OCI-LY7 (cell line): ENCODE measurements around the gene CPXM1. TPM values are rescaled to one million over a fixed set of nuclear protein-coding genes. Genes with fewer than 3 reads are reported as not detected.

Experiments used
- BruUV-seq: library from RNA; stranded (reverse); fragments of 400-500 nt; replicated peaks from 2 replicates; lab custom pipeline; 2021; lab: Mats Ljungman, UMichigan
- CTCF ChIA-PET: fragments of 300-600 bp; sonication (Branson Sonifier 250); formaldehyde crosslinking; loops from one replicate; lab custom pipeline; 2022; ENCODE audit warnings: antibody characterized with exemption; ENCODE audit not compliant: unreplicated experiment; lab: Charles Lee
- POLR2A ChIA-PET: fragments of 300-600 bp; sonication (Branson Sonifier 250); formaldehyde crosslinking; loops from one replicate; lab custom pipeline; 2022; ENCODE audit warnings: antibody characterized with exemption; lab: Charles Lee
- DNase-seq: peaks from one replicate; pipeline ENCODE4 v3.0.0-alpha.2; 2015; ENCODE audit warnings: low spot score
- H2AFZ ChIP-seq: fragments of 200-600 bp; sonication (generic), shearing (Covaris generic); 2 replicates; pipeline ENCODE4 v1.6.1; 2014; ENCODE audit warnings: mild to moderate bottlenecking, antibody characterized with exemption, low read length, moderate library complexity
- H3K27ac ChIP-seq: fragments of 200-600 bp; sonication (generic); 2 replicates; pipeline ENCODE4 v1.5.1; 2014; ENCODE audit warnings: mixed run types, low read depth, mild to moderate bottlenecking, moderate library complexity, low read length, inconsistent platforms; ENCODE audit not compliant: poor library complexity, severe bottlenecking
- H3K36me3 ChIP-seq: fragments of 200-600 bp; sonication (generic); 2 replicates; pipeline ENCODE4 v1.6.1; 2014; ENCODE audit warnings: mild to moderate bottlenecking, antibody characterized with exemption, low read length, moderate library complexity, mixed read lengths; ENCODE audit not compliant: insufficient read depth
- H3K4me1 ChIP-seq: fragments of 200-600 bp; sonication (generic); 2 replicates; pipeline ENCODE4 v1.5.1; 2014; ENCODE audit warnings: mild to moderate bottlenecking, low read length; ENCODE audit not compliant: insufficient read depth, poor library complexity, severe bottlenecking
- H3K4me2 ChIP-seq: fragments of 200-600 bp; sonication (generic); 2 replicates; pipeline ENCODE4 v1.6.1; 2014; ENCODE audit warnings: mild to moderate bottlenecking, low read length
- H3K4me3 ChIP-seq: fragments of 200-600 bp; sonication (generic); 2 replicates; pipeline ENCODE4 v1.5.1; 2014; ENCODE audit warnings: mild to moderate bottlenecking, low read depth, low read length; ENCODE audit not compliant: poor library complexity, severe bottlenecking
- H3K79me2 ChIP-seq: fragments of 200-600 bp; sonication (generic); 2 replicates; pipeline ENCODE4 v1.6.1; 2016; ENCODE audit warnings: low read depth, mild to moderate bottlenecking, low read length, moderate library complexity, mixed read lengths; ENCODE audit not compliant: insufficient read depth
- H3K9me2 ChIP-seq: fragments of 200-600 bp; sonication (generic); 2 replicates; pipeline ENCODE4 v1.6.1; 2016; ENCODE audit warnings: mild to moderate bottlenecking, low read length, mixed read lengths; ENCODE audit not compliant: insufficient read depth
- H3K9me3 ChIP-seq: fragments of 200-600 bp; sonication (generic); 2 replicates; pipeline ENCODE4 v1.6.1; 2014; ENCODE audit warnings: mild to moderate bottlenecking, mixed run types, low read length, mixed read lengths
- H4K20me1 ChIP-seq: fragments of 200-600 bp; sonication (generic); 2 replicates; pipeline ENCODE4 v1.6.1; 2014; ENCODE audit warnings: mild to moderate bottlenecking, antibody characterized with exemption, low read length, moderate library complexity, mixed read lengths; ENCODE audit not compliant: insufficient read depth
- EZH2phosphoT487 ChIP-seq: fragments of 200-600 bp; sonication (generic); IDR thresholded peaks from 2 replicates; pipeline ENCODE4 v1.6.1; 2018; ENCODE audit warnings: low read depth, borderline replicate concordance, mild to moderate bottlenecking, mixed run types, antibody characterized with exemption, low read length, moderate library complexity, mixed read lengths
- intact Hi-C: fragments of 100-400 bp; cut with micrococcal nuclease; formaldehyde crosslinking; loops from one replicate; pipeline ENCODE4 v1.10.0; 2022; ENCODE audit not compliant: unreplicated experiment
- total RNA-seq, 2 experiments: library from RNA; depleted of rRNA in 1 of 2; stranded (reverse); fragments of >200 nt in 1 of 2; shearing (Covaris generic) in 1 of 2; gene quantifications; 2 replicates each; pipeline ENCODE4 v1.2.3, GENCODE V29; 2014 to 2022
- TF ChIP-seq, protein P1 (sequence below): fragments of 200-600 bp; sonication (generic); conservative IDR thresholded peaks from 2 replicates; pipeline ENCODE4 v1.5.1; 2014; ENCODE audit warnings: mild to moderate bottlenecking, antibody characterized with exemption, low read length, moderate library complexity, mixed read lengths

The CPXM1 gene
- total RNA-seq, 2 experiments from 2014 or later = not detected

DNA sequence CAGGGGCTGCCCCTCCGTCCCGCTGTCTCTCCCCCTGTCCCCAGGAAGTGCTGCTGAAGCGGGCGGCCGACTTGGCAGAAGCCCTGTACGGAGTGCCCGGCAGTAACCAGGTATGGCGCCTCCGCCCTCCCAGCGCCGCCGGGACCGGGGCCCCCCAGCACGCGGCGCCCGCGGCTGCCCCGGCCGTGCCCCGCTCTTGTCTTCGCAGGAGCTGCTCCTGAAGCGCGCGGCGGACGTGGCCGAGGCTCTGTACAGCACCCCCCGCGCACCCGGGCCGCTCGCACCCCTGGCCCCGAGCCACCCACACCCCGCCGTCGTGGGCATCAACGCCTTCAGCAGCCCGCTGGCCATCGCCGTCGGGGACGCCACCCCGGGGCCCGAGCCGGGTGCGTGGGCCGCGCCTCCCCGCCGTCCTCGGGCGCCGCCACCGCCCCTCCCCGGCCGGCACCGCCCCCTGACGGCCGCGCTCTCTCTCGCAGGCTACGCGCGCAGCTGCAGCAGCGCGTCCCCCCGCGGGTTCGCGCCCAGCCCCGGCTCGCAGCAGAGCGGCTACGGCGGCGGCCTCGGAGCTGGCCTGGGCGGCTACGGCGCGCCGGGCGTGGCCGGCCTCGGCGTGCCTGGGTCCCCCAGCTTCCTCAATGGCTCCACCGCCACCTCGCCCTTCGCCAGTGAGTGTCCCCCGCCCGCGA lies 48.4 kb downstream of the CPXM1 start:
- Histone ChIP-seq H3K9me2 (no peaks in the 10 kb centered on the region), H4K20me1 (no peaks in the 10 kb centered on the region), H3K4me1 (no peaks in the 10 kb centered on the region), H3K36me3 (no peaks in the 10 kb centered on the region), H3K9me3 (no peaks in the 10 kb centered on the region), H3K27ac (no peak overlapping the region), H3K4me3 (no peak overlapping the region), H3K4me2 (peak overlapping the region; percentile 52; the same call in 1 of the 2 replicates), H3K79me2 (no peaks in the 10 kb centered on the region), H2AFZ (no peak overlapping the region)
- BruUV-seq = no TSS peak
- ChIA-PET POLR2A (no interaction called here), CTCF (no interaction called here)
- DNase-seq = no peak
- intact Hi-C loops = no loop called here
- TF ChIP-seq, protein P1, sequence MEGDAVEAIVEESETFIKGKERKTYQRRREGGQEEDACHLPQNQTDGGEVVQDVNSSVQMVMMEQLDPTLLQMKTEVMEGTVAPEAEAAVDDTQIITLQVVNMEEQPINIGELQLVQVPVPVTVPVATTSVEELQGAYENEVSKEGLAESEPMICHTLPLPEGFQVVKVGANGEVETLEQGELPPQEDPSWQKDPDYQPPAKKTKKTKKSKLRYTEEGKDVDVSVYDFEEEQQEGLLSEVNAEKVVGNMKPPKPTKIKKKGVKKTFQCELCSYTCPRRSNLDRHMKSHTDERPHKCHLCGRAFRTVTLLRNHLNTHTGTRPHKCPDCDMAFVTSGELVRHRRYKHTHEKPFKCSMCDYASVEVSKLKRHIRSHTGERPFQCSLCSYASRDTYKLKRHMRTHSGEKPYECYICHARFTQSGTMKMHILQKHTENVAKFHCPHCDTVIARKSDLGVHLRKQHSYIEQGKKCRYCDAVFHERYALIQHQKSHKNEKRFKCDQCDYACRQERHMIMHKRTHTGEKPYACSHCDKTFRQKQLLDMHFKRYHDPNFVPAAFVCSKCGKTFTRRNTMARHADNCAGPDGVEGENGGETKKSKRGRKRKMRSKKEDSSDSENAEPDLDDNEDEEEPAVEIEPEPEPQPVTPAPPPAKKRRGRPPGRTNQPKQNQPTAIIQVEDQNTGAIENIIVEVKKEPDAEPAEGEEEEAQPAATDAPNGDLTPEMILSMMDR = no peak
- no peak for TF ChIP-seq EZH2phosphoT487

DNA sequence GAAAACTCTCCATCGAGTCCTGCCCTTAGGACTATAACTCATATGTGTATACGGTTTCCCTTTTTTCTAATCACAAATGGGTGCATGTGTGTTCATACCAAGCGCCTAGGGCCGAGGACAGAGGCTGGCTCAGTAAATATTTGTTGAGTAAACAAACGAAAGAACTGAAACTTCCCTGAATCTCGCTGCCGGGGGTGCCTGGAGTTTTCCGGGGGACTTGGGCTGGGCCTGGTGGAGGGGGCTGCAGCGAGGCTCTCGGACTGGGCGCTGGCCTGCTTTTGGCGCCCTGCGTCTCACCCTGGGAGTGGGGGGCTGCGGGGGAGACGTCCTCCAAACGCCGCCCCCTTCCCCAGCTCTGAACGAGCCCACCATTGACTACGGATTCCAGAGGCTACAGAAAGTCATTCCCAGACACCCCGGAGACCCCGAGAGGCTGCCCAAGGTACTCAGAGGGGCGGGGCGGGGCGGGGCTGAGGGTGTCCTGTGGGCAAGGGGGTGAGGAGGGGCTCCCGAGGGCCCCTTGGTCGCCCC lies 49.0 kb downstream of the CPXM1 start:
- H3K4me3 ChIP-seq = no peak overlapping the region
- intact Hi-C loops = no loop called here
- H3K4me2 ChIP-seq = no peak overlapping the region
- no peaks in the 10 kb centered on the region for H3K79me2 ChIP-seq
- DNase-seq = no peak
- no peak overlapping the region for H3K27ac ChIP-seq
- H3K9me2 ChIP-seq = no peaks in the 10 kb centered on the region
- CTCF ChIA-PET = no interaction called here
- no peak overlapping the region for H2AFZ ChIP-seq
- TF ChIP-seq, protein P1 = no peak
- no peak for TF ChIP-seq EZH2phosphoT487
- no peaks in the 10 kb centered on the region for H4K20me1 ChIP-seq
- BruUV-seq = no TSS peak
- H3K4me1 ChIP-seq = no peaks in the 10 kb centered on the region
- H3K9me3 ChIP-seq = no peaks in the 10 kb centered on the region
- no peaks in the 10 kb centered on the region for H3K36me3 ChIP-seq
- POLR2A ChIA-PET = no interaction called here
